OCI-LY3 (cell line): ENCODE data around the gene TCERG1L.
"Not testable (repeated sequence)": the region's sequence is repeated elsewhere in the genome, so short reads cannot be mapped to it uniquely, and the experiment has no call there.

Experiments used
- EZH2phosphoT487 ChIP-seq: fragments of 200-600 bp; shearing (Covaris generic); IDR thresholded peaks from 2 replicates; pipeline ENCODE4 v1.6.1; 2018; ENCODE audit warnings: antibody characterized with exemption, mixed run types, low read depth
- TF ChIP-seq, protein P1 (sequence below): fragments of 200-600, 300-600 bp; sonication (generic); IDR thresholded peaks from 2 replicates; pipeline ENCODE4 v1.5.1; 2014; ENCODE audit warnings: antibody characterized with exemption, low read length, low read depth

DNA sequence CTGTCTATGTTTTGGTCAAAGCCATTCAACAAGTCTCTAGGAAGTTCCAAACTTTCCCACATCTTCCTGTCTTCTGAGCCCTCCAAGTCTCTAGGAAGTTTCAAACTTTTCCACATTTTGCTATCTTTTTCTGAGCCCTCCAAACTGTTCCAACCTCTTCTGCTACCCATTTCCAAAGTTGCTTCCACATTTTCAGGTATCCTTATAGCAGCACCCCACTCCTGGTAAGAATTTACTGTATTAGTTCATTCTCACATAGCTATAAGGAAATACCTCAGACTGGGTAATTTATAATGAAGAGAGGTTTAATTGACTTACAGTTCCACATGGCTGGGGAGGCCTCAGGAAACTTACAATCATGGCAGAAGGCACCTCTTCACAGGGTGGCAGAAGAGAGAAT, 159.1 kb downstream of the TCERG1L start:
- TF ChIP-seq, protein P1, sequence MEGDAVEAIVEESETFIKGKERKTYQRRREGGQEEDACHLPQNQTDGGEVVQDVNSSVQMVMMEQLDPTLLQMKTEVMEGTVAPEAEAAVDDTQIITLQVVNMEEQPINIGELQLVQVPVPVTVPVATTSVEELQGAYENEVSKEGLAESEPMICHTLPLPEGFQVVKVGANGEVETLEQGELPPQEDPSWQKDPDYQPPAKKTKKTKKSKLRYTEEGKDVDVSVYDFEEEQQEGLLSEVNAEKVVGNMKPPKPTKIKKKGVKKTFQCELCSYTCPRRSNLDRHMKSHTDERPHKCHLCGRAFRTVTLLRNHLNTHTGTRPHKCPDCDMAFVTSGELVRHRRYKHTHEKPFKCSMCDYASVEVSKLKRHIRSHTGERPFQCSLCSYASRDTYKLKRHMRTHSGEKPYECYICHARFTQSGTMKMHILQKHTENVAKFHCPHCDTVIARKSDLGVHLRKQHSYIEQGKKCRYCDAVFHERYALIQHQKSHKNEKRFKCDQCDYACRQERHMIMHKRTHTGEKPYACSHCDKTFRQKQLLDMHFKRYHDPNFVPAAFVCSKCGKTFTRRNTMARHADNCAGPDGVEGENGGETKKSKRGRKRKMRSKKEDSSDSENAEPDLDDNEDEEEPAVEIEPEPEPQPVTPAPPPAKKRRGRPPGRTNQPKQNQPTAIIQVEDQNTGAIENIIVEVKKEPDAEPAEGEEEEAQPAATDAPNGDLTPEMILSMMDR = not testable (repeated sequence)
- not testable (repeated sequence) for TF ChIP-seq EZH2phosphoT487
